Measurements from ENCODE around the gene ATP1B3.
"Not testable (repeated sequence)": the region's sequence is repeated elsewhere in the genome, so short reads cannot be mapped to it uniquely, and the experiment has no call there.

The ATP1B3 gene

DNA sequence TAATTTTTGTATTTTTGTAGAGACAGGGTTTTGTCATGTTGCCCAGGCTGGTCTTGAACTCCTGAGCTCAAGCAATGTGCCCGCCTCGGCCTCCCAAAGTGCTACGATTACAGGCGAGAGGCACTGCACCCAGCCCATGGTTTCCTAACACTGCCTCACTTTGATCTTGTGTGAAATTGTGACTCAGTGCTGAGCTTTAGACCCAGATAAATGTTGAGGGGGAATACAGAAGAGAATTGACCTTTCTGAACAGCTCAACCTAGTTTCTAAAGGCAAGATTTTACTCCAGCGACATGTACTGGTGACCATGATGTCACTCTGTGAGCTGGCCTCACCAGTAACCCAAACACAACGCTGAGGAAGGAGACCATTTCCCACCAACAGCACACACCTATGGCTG is 73.5 kb downstream of the ATP1B3 start:
- DNase-seq, result no peak

DNA sequence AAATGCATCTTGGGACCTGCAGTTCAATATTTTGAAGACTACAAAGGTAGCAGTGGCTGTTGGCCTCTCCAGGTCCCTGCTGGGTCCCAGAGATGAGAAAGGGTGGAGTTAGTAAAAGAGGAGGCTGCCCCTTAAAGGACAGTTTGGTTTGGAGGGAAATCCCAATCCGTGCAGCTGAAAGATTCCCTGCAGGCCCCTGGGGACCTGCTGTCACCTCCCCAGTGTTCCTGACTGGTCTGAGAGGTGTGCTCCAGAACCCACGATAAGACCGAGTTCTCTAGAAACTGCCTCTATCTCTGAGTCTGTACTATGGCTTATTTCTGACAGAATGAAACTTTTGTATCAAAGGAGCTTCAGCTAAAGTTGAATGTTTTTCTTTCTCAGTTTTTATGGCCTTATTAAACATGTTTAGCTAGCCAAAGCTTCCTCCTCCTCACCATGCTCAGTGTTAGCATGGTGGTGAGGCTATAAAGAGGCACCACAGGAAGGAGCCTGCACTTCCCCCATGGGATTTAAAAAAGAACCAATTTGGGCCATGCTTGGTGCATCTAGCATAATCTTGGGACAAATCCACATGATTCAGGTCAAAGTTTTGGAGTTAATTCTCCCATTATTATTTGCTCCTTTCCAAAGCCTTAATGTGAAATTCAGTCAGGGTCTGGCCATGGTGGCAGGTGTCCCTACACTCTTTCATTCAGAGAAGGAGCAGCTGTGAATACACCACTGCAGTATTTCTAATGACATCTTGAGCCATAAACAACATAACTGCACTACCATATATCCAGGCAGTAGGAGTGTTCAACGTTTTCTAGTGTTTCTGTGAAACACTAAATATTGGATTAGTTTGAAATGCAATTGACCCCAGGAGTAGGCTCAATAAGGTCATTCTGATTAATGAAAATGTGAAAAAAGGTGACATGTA is 74.4 kb downstream of the ATP1B3 start:
- no peak for DNase-seq

DNA sequence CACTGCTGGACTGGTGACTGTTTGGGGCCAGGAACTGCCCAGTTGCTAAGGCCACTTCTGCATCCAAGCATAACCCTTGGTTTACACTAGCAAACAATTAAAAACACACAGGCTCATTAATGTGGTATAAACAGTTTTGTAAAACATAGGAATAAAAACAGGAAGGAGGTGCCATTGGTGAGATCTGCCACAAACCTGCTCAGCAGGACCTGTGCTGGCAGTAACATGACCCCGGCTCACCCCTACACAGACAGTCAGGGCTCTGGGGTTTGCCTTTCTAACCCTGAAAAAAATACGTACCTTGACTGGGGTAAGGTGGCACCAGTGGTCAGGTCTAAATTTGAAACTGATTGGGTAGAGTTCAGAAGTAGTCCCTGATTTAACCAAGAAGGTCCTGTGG is 76.2 kb downstream of the ATP1B3 start:
- no peak for DNase-seq

DNA sequence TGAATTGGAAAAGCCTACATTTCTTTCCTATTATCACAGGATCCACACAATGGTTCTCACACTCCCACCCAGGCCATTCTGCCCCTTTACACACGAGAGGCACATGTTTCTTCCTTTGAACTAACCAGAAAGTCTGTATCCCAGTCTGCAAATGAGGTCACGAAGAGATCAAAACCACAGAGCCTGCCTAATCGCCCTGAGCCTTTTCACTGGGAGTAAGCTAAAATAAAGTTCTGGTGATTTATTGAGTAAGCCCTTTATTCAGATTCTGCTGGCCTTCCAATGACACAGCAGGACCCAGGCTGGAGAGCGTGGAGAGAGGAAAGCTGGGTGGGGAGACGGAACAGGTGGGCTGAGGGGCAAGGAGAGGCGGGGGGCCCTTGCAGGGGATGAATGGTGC is 78.7 kb downstream of the ATP1B3 start:
- DNase-seq, result peak; percentile 61

DNA sequence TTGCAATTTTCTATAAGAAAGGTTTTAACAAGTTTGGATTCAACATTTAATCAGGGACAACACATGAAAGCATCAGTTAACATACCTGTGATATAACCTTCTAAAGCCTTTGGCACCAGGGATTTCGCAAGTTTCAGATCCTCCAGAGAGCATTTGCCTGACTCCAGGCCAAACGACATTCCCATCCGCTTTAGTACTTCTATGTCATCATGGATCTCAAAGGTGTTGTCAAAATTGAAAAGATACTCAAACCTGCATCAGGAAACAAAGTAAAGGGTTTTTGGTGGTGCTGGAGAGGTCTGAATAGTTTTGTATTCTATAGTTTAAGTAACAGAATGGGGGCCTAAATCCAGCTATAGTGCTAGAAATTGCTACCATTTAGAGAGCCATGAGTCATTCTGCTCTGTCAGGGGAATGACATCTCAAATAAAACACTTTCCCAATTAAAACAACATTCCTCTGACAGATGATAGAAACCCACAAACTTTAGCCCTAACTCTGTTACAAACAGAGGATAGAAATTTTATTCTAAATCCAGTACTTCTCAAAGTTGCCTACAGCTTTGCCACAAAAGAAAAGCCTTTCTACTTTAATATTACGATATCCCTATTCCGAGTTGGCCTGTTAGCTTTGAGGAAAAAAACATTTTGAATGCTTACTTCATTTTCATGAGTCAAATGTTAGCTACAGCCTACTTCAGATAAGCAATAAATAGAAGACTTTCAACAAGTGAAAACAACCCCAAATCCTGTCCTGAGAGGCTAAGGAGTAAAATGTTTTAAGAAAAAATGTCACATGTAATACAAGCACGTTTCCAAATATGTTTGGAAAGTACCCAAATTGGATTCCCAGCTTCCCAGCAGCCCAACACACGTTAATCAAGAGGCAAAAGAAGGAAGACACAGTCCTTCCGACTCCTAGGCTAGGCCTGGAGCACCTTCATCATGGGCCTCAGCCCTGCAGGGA is 83.4 kb downstream of the ATP1B3 start:
- DNase-seq, result no peak

DNA sequence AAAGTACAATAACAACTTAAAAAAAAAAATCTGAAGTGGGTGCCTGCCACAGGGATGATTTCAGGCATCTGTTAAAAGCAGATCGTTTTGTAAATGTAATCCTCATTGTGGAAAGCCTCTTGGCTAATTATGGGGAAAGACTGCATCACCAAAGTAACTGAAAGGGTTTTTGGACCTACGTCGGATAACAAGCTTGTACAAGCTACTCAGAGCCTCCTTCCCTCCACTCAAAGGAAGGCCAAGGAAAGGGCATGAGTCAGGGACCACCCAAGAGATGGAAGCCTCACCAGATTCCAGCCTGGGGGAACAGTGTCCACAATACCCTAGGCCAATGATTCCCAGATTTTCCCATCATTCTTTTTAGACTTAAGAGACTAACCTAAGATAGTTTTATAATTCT is 84.3 kb downstream of the ATP1B3 start:
- peak; percentile 33 for DNase-seq

DNA sequence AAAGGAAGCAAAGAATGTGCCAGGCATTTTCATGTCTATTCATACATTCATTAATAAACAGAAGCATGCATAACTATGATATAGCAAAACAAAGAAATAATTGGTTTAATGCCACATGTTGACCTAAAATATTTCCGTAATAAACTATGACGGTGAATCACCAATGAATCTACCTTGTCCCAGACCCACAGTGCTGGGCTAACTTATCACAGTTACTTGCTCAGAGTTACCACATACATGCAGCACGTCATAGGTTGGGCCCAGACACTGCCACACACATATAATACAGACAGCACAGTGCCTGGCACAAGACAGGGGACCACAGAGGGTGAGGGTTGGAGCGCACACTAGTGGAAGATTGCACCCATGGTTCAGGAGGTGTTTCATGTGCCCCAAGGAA is 86.9 kb downstream of the ATP1B3 start:
- DNase-seq, result no peak

DNA sequence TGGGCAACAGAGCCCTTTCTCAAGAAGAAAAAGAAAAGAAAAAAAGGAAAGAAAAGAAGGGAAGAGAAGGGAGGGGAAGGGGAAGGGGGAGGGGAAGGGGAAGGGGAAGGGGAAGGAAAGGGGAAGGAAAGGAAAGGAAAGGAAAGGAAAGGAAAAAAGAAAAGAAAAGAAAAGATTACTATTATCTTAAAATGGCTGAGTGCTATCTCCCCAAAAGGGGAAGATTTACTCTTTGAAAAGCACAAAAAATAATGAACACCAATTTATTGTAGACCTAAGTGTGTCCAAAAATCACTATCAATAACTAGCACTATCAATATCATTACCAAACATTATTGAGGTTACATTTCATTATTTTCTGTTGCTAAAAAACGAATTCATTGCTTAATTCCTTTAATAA is 89.0 kb downstream of the ATP1B3 start:
- DNase-seq, result no peak

DNA sequence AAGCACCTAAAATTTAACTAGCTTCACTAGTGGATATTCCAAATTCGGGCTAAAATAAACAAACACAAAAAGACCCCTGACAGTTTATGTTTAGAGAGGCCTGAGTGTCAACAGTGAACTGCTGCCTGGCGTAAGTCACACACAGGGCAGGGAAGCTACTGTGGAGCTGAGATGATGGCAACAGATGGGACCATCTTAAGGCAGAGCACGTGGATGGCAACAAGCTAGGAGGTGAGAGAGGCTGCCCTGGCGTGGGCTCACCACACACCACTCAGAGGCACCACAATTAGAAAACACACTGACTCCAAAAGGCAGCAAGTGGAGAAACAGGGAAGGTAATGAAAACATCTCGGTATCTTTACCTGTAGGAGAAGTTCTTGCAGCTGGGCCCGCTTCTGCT is 93.3 kb downstream of the ATP1B3 start:
- DNase-seq, result no peak

DNA sequence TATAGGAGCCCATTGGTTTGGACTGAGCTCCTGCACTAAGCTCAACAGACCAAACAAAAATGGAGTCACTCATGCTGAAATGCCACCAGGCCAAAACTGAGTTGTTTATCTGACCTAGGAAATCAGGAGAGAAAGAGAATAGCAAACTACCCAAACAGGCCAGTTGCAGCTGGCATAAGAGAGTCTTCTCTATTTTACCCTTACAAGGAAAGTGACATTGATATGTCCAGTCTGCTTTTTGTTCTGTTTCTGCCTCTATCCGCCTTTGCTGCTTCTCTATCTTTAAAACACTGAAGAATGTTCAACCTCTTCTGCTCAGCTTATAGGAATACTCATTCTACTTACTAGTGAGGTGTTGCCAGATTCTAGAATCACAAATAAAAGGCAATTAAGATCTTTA is 95.1 kb downstream of the ATP1B3 start:
- DNase-seq, result no peak

DNA sequence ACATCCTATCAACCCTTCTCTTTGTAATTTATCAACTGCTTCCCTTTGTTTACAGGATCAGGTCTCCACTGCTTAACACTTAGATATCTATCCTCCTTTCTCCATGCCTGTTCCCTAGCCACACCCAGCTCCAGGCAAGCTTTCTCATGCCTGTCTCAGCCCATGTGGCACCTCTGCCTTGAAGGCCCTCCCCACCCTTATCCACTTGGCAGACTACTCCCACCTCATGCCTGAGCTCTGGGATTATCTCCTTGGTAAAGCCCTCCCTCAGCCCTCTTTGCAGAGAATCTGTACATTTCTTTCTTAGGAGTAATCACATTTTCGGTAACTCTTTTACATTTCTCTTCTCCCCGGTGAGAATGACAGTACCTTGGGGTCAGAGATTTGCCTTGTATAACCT is 96.0 kb downstream of the ATP1B3 start:
- DNase-seq, result no peak

DNA sequence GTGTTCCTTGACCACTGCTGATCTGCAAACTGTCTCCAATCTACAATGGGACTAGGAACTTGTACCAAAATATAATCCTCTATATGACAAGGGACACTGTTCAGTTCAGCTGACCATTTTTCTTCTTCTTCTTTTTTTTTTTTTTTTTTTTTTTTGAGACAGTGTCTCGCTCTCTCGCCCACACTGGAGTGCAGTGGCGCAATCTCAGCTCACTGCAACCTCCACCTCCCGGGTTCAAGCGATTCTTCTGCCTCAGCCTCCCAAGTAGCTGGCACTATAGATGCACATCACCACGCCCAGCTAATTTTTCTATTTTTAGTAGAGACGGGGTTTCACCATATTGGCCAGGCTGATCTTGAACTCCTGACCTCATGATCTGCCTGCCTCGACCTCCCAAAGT is 98.3 kb downstream of the ATP1B3 start:
- not testable (repeated sequence) for DNase-seq

All from eye (tissue), 1 donor.